Adipocyte (in vitro differentiated cells): Measurements from ENCODE around the gene SNX12.

Experiments
- DNase-seq: peaks from one replicate; pipeline ENCODE4 v3.0.0-alpha.2; 2015; ENCODE audit warnings: low read depth
- H3K27me3 ChIP-seq: replicated peaks from 2 replicates; pipeline ENCODE4 v1.7.0; 2013; ENCODE audit warnings: mild to moderate bottlenecking, low read length, moderate library complexity; ENCODE audit not compliant: control insufficient read depth, insufficient read depth
- H3K36me3 ChIP-seq: 2 replicates; pipeline ENCODE4 v1.7.0; 2013; ENCODE audit warnings: low read length, mild to moderate bottlenecking, moderate library complexity; ENCODE audit not compliant: control insufficient read depth, insufficient read depth, severe bottlenecking
- H3K4me1 ChIP-seq: 2 replicates; pipeline ENCODE4 v1.7.0; 2013; ENCODE audit warnings: mild to moderate bottlenecking, low read length, moderate library complexity; ENCODE audit not compliant: control insufficient read depth, insufficient read depth
- H3K4me3 ChIP-seq: 2 replicates; pipeline ENCODE4 v1.7.0; 2013; ENCODE audit warnings: mild to moderate bottlenecking, low read length, moderate library complexity
- H3K9ac ChIP-seq: 2 replicates; pipeline ENCODE4 v1.7.0; 2013; ENCODE audit warnings: mild to moderate bottlenecking, low read length, moderate library complexity
- H3K9me3 ChIP-seq: 2 replicates; pipeline ENCODE4 v1.7.0; 2013; ENCODE audit warnings: mild to moderate bottlenecking, low read length, moderate library complexity; ENCODE audit not compliant: control insufficient read depth

SNX12 gene

GRCh38 chrX:71068044-71068918, at the start of gene SNX12:
Gene SNX12 (minus strand): TSS chrX:71068334. CDS start chrX:71068306, 28 bp downstream.
- H3K9ac ChIP-seq: peak within 1 kb of the TSS; percentile 83
- DNase-seq: peak; percentile 94

GRCh38 chrX:71117358-71117757, 49.2 kb upstream of the SNX12 start:
- peaks cover 9% of the 10 kb centered on the region for H3K27me3 ChIP-seq
- peaks cover 16% of the 10 kb centered on the region for H3K36me3 ChIP-seq
- H3K9me3 ChIP-seq: no peaks in the 10 kb centered on the region
- no peak overlapping the region for H3K9ac ChIP-seq
- no peaks in the 10 kb centered on the region for H3K4me1 ChIP-seq
- no peak for DNase-seq
- H3K4me3 ChIP-seq: no peak overlapping the region

More at GRCh38 chrX:71068044-71068918, at the start of gene SNX12:
- Histone ChIP-seq H3K4me1 (no peaks in the 10 kb centered on the region), H3K9me3 (no peaks in the 10 kb centered on the region), H3K36me3 (no peaks in the 10 kb centered on the region), H3K27me3 (peaks cover 4% of the 10 kb centered on the region), H3K4me3 (peak within 1 kb of the TSS; percentile 87)

- DNase-seq: no peak
- Histone ChIP-seq H3K27me3 (peaks cover 50% of the 10 kb centered on the region), H3K4me3 (no peak overlapping the region), H3K9ac (no peak overlapping the region), H3K4me1 (no peaks in the 10 kb centered on the region), H3K36me3 (no peaks in the 10 kb centered on the region), H3K9me3 (no peaks in the 10 kb centered on the region)
Observed at GRCh38 chrX:71111921-71112431, 43.8 kb upstream of the SNX12 start.

GRCh38 chrX:71111141-71111843, 43.2 kb upstream of the SNX12 start, which contains the start of gene IL2RG:
Gene IL2RG (minus strand): TSS chrX:71111577. CDS start chrX:71111539, 38 bp downstream.
- peaks cover 50% of the 10 kb centered on the region for H3K27me3 ChIP-seq
- no peaks in the 10 kb centered on the region for H3K4me1 ChIP-seq
- no peaks in the 10 kb centered on the region for H3K9me3 ChIP-seq
- H3K9ac ChIP-seq: no peak within 1 kb of the TSS
- H3K4me3 ChIP-seq: no peak within 1 kb of the TSS
- no peak for DNase-seq
- H3K36me3 ChIP-seq: no peaks in the 10 kb centered on the region

GRCh38 chrX:71109051-71109450, 40.9 kb upstream of the SNX12 start:
- no peak overlapping the region for H3K9ac ChIP-seq
- H3K27me3 ChIP-seq: peaks cover 53% of the 10 kb centered on the region
- no peaks in the 10 kb centered on the region for H3K9me3 ChIP-seq
- no peak overlapping the region for H3K4me3 ChIP-seq
- H3K36me3 ChIP-seq: no peaks in the 10 kb centered on the region
- no peaks in the 10 kb centered on the region for H3K4me1 ChIP-seq
- no peak for DNase-seq

GRCh38 chrX:71107762-71108360, 39.7 kb upstream of the SNX12 start:
- Histone ChIP-seq H3K9me3 (no peaks in the 10 kb centered on the region), H3K36me3 (no peaks in the 10 kb centered on the region), H3K27me3 (peaks cover 48% of the 10 kb centered on the region), H3K4me1 (no peaks in the 10 kb centered on the region), H3K4me3 (no peak overlapping the region), H3K9ac (no peak overlapping the region)
- DNase-seq: no peak

GRCh38 chrX:71107245-71107644, 39.1 kb upstream of the SNX12 start:
- Histone ChIP-seq H3K4me1 (no peaks in the 10 kb centered on the region), H3K36me3 (no peaks in the 10 kb centered on the region), H3K9me3 (no peaks in the 10 kb centered on the region), H3K27me3 (peaks cover 43% of the 10 kb centered on the region), H3K9ac (no peak overlapping the region), H3K4me3 (no peak overlapping the region)
- no peak for DNase-seq

- DNase-seq: no peak
Observed at GRCh38 chrX:71106427-71106826, 38.3 kb upstream of the SNX12 start, which contains the start of gene CXorf65. Gene CXorf65 (minus strand): TSS chrX:71106740. CDS start chrX:71106556, 184 bp downstream.

GRCh38 chrX:71105628-71106027, 37.5 kb upstream of the SNX12 start:
- DNase-seq: no peak
- H3K27me3 ChIP-seq: peaks cover 40% of the 10 kb centered on the region
- no peaks in the 10 kb centered on the region for H3K9me3 ChIP-seq
- no peaks in the 10 kb centered on the region for H3K36me3 ChIP-seq
- no peak overlapping the region for H3K9ac ChIP-seq
- H3K4me3 ChIP-seq: no peak overlapping the region
- H3K4me1 ChIP-seq: no peaks in the 10 kb centered on the region

More at GRCh38 chrX:71106427-71106826, 38.3 kb upstream of the SNX12 start, which contains the start of gene CXorf65:
- peaks cover 40% of the 10 kb centered on the region for H3K27me3 ChIP-seq
- no peaks in the 10 kb centered on the region for H3K9me3 ChIP-seq
- H3K4me3 ChIP-seq: no peak within 1 kb of the TSS
- no peaks in the 10 kb centered on the region for H3K36me3 ChIP-seq
- no peak within 1 kb of the TSS for H3K9ac ChIP-seq
- no peaks in the 10 kb centered on the region for H3K4me1 ChIP-seq

GRCh38 chrX:71103110-71103983, 35.2 kb upstream of the SNX12 start:
- no peak overlapping the region for H3K4me3 ChIP-seq
- H3K4me1 ChIP-seq: no peaks in the 10 kb centered on the region
- no peak for DNase-seq
- no peaks in the 10 kb centered on the region for H3K36me3 ChIP-seq
- no peaks in the 10 kb centered on the region for H3K9me3 ChIP-seq
- no peak overlapping the region for H3K9ac ChIP-seq
- peaks cover 28% of the 10 kb centered on the region for H3K27me3 ChIP-seq
